BJ (cell line): Measurements from ENCODE around the gene ZCCHC24. TPM values are rescaled to one million over a fixed set of nuclear protein-coding genes. Genes with fewer than 3 reads are reported as not detected.

Experiments used
- CTCF ChIA-PET: fragments of 350-600 bp; formaldehyde crosslinking; extraction: SDS; loops from one replicate; lab custom pipeline; 2021; ENCODE audit warnings: antibody characterized with exemption, inconsistent platforms; lab: Yijun Ruan, JAX
- POLR2A ChIA-PET: fragments of 300-600 bp; sonication (Branson Sonifier 250); formaldehyde crosslinking; extraction: SDS; loops from one replicate; lab custom pipeline; 2021; ENCODE audit warnings: antibody characterized with exemption; lab: Charles Lee
- DNase-seq: peaks from one replicate; pipeline ENCODE4 v3.0.0-alpha.2; 2011; ENCODE audit warnings: low read depth
- H3K27me3 ChIP-seq: 2 replicates; pipeline ENCODE4 v1.6.0; 2011; ENCODE audit warnings: low read length; ENCODE audit not compliant: control insufficient read depth, insufficient read depth
- H3K36me3 ChIP-seq: 2 replicates; pipeline ENCODE4 v1.5.1; 2011; ENCODE audit warnings: low read length; ENCODE audit not compliant: control insufficient read depth, insufficient read depth
- H3K4me3 ChIP-seq: 2 replicates; pipeline ENCODE4 v1.5.1; 2011; ENCODE audit warnings: low read depth, mild to moderate bottlenecking, control low read depth, low read length
- polyA plus RNA-seq: library from polyadenylated mRNA; depleted of rRNA; stranded (reverse); fragments of >200 nt; gene quantifications from 2 replicates; pipeline ENCODE4 v1.2.3, GENCODE V29; 2011
- TF ChIP-seq, protein P1 (sequence below): IDR thresholded peaks from 2 replicates; pipeline ENCODE4 v1.5.1; 2011; ENCODE audit warnings: low read depth, mild to moderate bottlenecking, control low read depth, inconsistent platforms, low read length, moderate library complexity; ENCODE audit not compliant: insufficient read depth

Gene ZCCHC24
- polyA plus RNA-seq, 1 experiment: 49.1 TPM

DNA sequence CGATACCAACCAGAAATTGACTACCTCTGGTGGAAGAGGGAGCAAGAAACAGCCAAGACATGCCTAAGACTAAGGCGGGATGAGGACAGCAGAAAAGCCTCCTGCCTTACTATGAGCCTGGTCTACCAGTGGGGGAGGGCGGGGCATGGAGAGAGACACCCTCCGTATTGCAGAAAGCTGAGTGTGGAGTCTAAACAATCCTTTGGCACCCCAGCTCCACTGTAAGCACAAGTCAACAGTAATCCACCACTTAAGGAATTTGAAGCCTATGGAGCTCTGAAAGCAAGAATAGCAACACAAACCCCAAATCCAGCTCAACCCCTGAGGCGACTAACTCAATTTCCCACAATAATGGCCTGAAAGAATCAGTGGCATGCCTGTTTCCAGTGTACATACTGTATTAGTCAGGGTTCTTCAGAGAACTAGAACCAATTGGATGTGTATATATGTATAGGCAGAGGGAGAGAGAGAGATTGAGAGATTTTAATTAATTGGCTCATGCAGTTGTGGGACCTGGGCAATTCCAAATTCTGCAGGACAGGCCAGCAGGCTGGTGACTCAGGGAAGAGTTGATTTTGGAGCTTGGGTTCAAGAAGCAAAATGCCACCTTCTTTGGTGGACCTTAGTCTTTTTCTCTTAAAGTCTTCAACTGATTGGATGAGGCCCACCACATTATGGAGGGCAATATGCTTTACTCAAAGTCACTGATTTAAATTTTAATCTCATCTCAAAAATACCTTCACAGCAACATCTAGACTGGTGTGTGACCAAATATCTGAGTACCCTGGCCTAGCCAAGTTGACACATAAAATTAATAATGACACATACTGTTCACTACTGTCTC lies 84.7 kb downstream of the ZCCHC24 start:
- Histone ChIP-seq H3K27me3 (no peaks in the 10 kb centered on the region), H3K4me3 (no peak overlapping the region), H3K36me3 (no peaks in the 10 kb centered on the region; the same call in 1 of the 2 replicates)
- no peak for DNase-seq
- POLR2A ChIA-PET: no interaction called here
- CTCF ChIA-PET: interaction anchor here (1.0 to 1.1 kb wide), 2 partner anchors 13 kb away, joined by 3 read pairs; no protein-coding TSS in a partner anchor
- TF ChIP-seq, protein P1, sequence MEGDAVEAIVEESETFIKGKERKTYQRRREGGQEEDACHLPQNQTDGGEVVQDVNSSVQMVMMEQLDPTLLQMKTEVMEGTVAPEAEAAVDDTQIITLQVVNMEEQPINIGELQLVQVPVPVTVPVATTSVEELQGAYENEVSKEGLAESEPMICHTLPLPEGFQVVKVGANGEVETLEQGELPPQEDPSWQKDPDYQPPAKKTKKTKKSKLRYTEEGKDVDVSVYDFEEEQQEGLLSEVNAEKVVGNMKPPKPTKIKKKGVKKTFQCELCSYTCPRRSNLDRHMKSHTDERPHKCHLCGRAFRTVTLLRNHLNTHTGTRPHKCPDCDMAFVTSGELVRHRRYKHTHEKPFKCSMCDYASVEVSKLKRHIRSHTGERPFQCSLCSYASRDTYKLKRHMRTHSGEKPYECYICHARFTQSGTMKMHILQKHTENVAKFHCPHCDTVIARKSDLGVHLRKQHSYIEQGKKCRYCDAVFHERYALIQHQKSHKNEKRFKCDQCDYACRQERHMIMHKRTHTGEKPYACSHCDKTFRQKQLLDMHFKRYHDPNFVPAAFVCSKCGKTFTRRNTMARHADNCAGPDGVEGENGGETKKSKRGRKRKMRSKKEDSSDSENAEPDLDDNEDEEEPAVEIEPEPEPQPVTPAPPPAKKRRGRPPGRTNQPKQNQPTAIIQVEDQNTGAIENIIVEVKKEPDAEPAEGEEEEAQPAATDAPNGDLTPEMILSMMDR: no peak

DNA sequence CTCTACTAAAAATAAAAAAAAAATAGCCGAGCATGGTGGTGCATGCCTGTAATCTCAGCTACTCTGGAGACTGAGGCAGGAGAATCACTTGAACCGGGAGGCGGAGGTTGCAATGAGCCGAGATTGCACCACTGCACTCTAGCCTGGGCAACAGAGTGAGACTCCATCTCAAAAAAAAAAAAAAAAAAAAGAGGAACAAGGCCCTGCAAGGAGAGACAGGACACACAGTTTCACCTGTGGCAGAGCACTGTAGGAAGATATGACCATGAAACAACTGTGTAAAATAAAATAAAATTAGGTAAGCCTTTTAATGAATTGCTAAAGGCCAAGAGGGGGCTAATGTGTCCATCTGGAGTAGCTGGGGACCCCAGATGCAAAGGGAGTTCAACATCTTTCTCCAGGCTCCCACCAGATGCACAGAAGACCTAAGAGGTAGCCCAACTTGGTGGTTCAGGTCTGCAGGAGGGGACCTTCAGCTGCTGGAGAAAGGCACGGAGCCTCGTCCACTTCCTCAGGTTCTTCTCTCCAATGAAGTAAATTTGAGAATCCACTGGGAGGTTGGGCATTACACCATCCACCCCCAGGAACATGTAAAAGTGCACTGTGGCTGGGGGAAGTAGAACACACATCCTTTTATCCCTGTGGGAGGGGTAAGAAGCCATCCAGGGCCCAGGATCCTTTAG lies 85.5 kb downstream of the ZCCHC24 start:
- TF ChIP-seq, protein P1: no peak
- Histone ChIP-seq H3K27me3 (no peaks in the 10 kb centered on the region), H3K36me3 (no peaks in the 10 kb centered on the region; the same call in 1 of the 2 replicates), H3K4me3 (no peak overlapping the region)
- no peak for DNase-seq
- POLR2A ChIA-PET: no interaction called here
- CTCF ChIA-PET: interaction anchor here (1.0 kb wide), 2 partner anchors 12 to 14 kb away, joined by 3 read pairs; no protein-coding TSS in a partner anchor

DNA sequence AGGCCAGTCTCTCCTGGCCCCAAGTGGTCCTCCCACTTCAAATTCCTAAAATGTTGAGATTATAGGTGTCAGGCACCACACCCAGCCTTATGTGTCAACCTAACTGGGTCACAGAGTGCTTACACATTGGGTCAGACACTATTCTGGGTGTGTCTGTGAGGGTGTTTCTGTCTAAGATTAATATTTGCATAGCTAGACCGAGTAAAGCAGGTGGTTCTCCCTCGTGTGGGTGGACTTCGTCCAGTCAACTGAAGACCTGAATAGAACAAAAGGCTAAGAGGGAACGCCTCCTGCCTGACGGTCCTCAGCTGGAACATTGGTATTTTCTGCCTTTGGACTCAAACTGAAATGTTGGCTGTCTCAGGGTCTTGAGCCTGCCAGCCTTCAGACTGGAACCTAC lies 86.6 kb downstream of the ZCCHC24 start:
- H3K36me3 ChIP-seq: peaks cover 6% of the 10 kb centered on the region
- ChIA-PET POLR2A (no interaction called here), CTCF (interaction anchor here (1.8 kb wide), 1 partner anchor 12 kb away, joined by 7 read pairs; the partner anchor contains the start of gene PPIF)
- no peak for DNase-seq
- TF ChIP-seq, protein P1: no peak
- no peaks in the 10 kb centered on the region for H3K27me3 ChIP-seq
- H3K4me3 ChIP-seq: no peak overlapping the region

DNA sequence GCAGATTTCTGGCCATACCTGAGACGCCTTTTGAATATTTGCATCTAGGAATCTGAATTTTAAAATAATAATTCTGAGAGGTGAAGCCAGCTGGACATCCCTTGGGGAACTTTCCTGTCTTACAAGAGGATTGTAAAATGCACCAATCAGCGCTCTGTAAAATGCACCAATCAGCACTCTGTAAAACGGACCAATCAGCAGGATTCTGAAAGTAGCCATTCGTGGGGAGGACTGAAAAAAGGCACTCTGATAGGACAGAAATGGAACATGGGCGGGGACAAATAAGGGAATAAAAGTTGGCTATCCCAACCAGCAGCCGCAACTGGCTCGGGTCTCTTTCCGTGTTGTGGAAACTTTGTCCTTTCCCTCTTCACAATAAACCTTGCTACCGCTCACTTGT lies 88.2 kb downstream of the ZCCHC24 start:
- no peak for DNase-seq
- Histone ChIP-seq H3K36me3 (peaks cover 21% of the 10 kb centered on the region), H3K27me3 (no peaks in the 10 kb centered on the region), H3K4me3 (no peak overlapping the region)
- CTCF ChIA-PET: interaction anchor here (1.8 kb wide), 1 partner anchor 10 kb away, joined by 7 read pairs; the partner anchor contains the start of gene PPIF
- POLR2A ChIA-PET: no interaction called here
- TF ChIP-seq, protein P1: no peak

DNA sequence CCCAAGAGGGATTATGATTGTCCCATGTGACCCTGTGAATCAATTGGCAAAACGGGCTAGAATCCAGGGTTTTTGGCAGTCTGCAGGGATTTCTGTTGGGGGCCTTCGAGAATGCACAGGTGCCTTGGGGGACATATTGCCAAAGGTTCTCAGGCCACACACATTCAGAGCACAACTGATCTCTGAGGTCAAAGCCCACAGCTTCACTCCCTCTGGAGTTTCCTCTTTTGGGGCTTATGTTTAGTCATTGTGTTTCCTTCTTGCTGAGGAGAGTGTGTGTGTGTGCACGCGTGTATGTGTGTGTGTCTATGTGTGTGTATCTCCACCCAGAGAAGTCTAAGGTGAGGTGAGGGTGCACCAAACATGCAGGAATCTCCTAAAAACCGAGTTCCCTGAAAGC lies 89.3 kb downstream of the ZCCHC24 start:
- POLR2A ChIA-PET: no interaction called here
- no peak for DNase-seq
- Histone ChIP-seq H3K36me3 (peaks cover 29% of the 10 kb centered on the region), H3K4me3 (no peak overlapping the region), H3K27me3 (no peaks in the 10 kb centered on the region)
- TF ChIP-seq, protein P1: no peak
- CTCF ChIA-PET: interaction anchor here (0.7 kb wide), 1 partner anchor 10 kb away, joined by 3 read pairs; no protein-coding TSS in a partner anchor
